Erythroblast (primary cell): ENCODE data around the gene PYGL.

Experiments
- GATA1 ChIP-seq: IDR thresholded peaks from 2 replicates; pipeline ENCODE4 v1.6.1; 2011; ENCODE audit warnings: low read depth, mild to moderate bottlenecking, control low read depth, low read length, moderate library complexity
- POLR2A ChIP-seq: IDR thresholded peaks from 2 replicates; pipeline ENCODE4 v1.6.1; 2011; ENCODE audit warnings: mild to moderate bottlenecking, low read length

- TF ChIP-seq POLR2A (no peak), GATA1 (no peak)
Observed at GRCh38 chr14:50978529-50978871, 34.2 kb upstream of the PYGL start.
